Measurements from ENCODE around the gene NDUFAF4. TPM values are rescaled to one million over a fixed set of nuclear protein-coding genes. Genes with fewer than 3 reads are reported as not detected.

The NDUFAF4 gene
- total and polyA plus RNA-seq, 4 donors = 4.9 to 62.1 (median 10.4) TPM

GRCh38 chr6:96876886-96877545 is 20.7 kb downstream of the NDUFAF4 start:
- Histone ChIP-seq H3K27ac (ENCODE audit: low read depth in 1 of 2, low read length in 2 of 2) (no peak overlapping the region), H3K4me3 (ENCODE audit: low read depth in 1 of 3, low read length in 3 of 3) (no peak overlapping the region), H3K9me3 (ENCODE audit: control insufficient read depth in 4 of 4, low read length in 3 of 4) (no peaks in the 10 kb centered on the region), H3K4me1 (ENCODE audit: control insufficient read depth in 4 of 4, insufficient read depth in 4 of 4, low read length in 3 of 4) (no peaks in the 10 kb centered on the region), H3K9ac (ENCODE audit: low read depth in 1 of 2, low read length in 2 of 2) (no peak overlapping the region), H3K36me3 (ENCODE audit: control insufficient read depth in 4 of 4, insufficient read depth in 3 of 4, low read depth in 1 of 4, low read length in 3 of 4) (no peaks in the 10 kb centered on the region), H3K27me3 (ENCODE audit: control insufficient read depth in 4 of 4, insufficient read depth in 4 of 4, low read length in 3 of 4) (no peaks in the 10 kb centered on the region)
- DNase-seq (ENCODE audit: low spot score) = no peak
- 85% methylated on average over 9 of the region's 9 CpGs for WGBS
- TF ChIP-seq EGR1 (IDR thresholded peaks at IDR 0.05; ENCODE audit: low read depth in 2 of 2) = no peak
- TF ChIP-seq SP1 (IDR thresholded peaks at IDR 0.05) = no peak
- no peak for TF ChIP-seq TAF1 (conservative IDR thresholded peaks at IDR 0.05)

- 80% methylated on average over 1 of the region's 1 CpG for WGBS
- Histone ChIP-seq H3K27me3 (ENCODE audit: control insufficient read depth in 4 of 4, insufficient read depth in 4 of 4, low read length in 3 of 4) (peaks cover 0 to 3% (median 0%) of the 10 kb centered on the region in 4 donors), H3K27ac (ENCODE audit: low read depth in 1 of 2, low read length in 2 of 2) (no peak overlapping the region), H3K9me3 (ENCODE audit: control insufficient read depth in 4 of 4, low read length in 3 of 4) (no peaks in the 10 kb centered on the region), H3K4me1 (ENCODE audit: control insufficient read depth in 4 of 4, insufficient read depth in 4 of 4, low read length in 3 of 4) (no peaks in the 10 kb centered on the region), H3K9ac (ENCODE audit: low read depth in 1 of 2, low read length in 2 of 2) (no peak overlapping the region), H3K36me3 (ENCODE audit: control insufficient read depth in 4 of 4, insufficient read depth in 3 of 4, low read depth in 1 of 4, low read length in 3 of 4) (no peaks in the 10 kb centered on the region), H3K4me3 (ENCODE audit: low read depth in 1 of 3, low read length in 3 of 3) (no peak overlapping the region)
- DNase-seq (ENCODE audit: low spot score) = no peak
- no peak for TF ChIP-seq GABPA (IDR thresholded peaks at IDR 0.05 in 1 of 2, conservative IDR thresholded peaks at IDR 0.05 in 1 of 2)
These were observed 24.7 kb downstream of the NDUFAF4 start for GRCh38 chr6:96872976-96873375.

- Histone ChIP-seq H3K9ac (ENCODE audit: low read depth in 1 of 2, low read length in 2 of 2) (no peak overlapping the region), H3K36me3 (ENCODE audit: control insufficient read depth in 4 of 4, insufficient read depth in 3 of 4, low read depth in 1 of 4, low read length in 3 of 4) (no peaks in the 10 kb centered on the region), H3K27ac (ENCODE audit: low read depth in 1 of 2, low read length in 2 of 2) (no peak overlapping the region), H3K4me1 (ENCODE audit: control insufficient read depth in 4 of 4, insufficient read depth in 4 of 4, low read length in 3 of 4) (no peaks in the 10 kb centered on the region), H3K4me3 (ENCODE audit: low read depth in 1 of 3, low read length in 3 of 3) (no peak overlapping the region), H3K9me3 (ENCODE audit: control insufficient read depth in 4 of 4, low read length in 3 of 4) (no peaks in the 10 kb centered on the region), H3K27me3 (ENCODE audit: control insufficient read depth in 4 of 4, insufficient read depth in 4 of 4, low read length in 3 of 4) (peaks cover 0 to 7% (median 0%) of the 10 kb centered on the region in 4 donors)
- DNase-seq (ENCODE audit: low spot score) = no peak
- TF ChIP-seq HNF4A (conservative IDR thresholded peaks at IDR 0.05) (no peak), RAD21 (IDR thresholded peaks at IDR 0.05) (no peak), EGR1 (IDR thresholded peaks at IDR 0.05; ENCODE audit: low read depth in 2 of 2) (no peak), GABPA (IDR thresholded peaks at IDR 0.05 in 1 of 2, conservative IDR thresholded peaks at IDR 0.05 in 1 of 2) (no peak), FOXA2 (IDR thresholded peaks at IDR 0.05) (no peak), JUND (IDR thresholded peaks at IDR 0.05) (no peak), HNF4G (IDR thresholded peaks at IDR 0.05) (no peak), YY1 (IDR thresholded peaks at IDR 0.05) (no peak), SP1 (IDR thresholded peaks at IDR 0.05) (no peak), CTCF (IDR thresholded peaks at IDR 0.05; ENCODE audit: low read depth, low read length, missing input control) (no peak), RXRA (IDR thresholded peaks at IDR 0.05) (no peak), TAF1 (conservative IDR thresholded peaks at IDR 0.05) (no peak), ATF3 (IDR thresholded peaks at IDR 0.05) (no peak)
- 88% methylated on average over 3 of the region's 3 CpGs for WGBS
These were observed 32.7 kb downstream of the NDUFAF4 start for GRCh38 chr6:96865055-96865405.
